GM21423 (cell line): ENCODE results near the gene STPG3.

ENCODE experiments used
- ATAC-seq: cut with Tn5 transposase; IDR thresholded peaks from one replicate; pipeline ENCODE4 v1.9.1; 2021; ENCODE audit warnings: mild to moderate bottlenecking, moderate library complexity; ENCODE audit not compliant: unreplicated experiment

Gene STPG3

GRCh38 chr9:137251194-137251461 lies at the start of gene STPG3:
STPG3 (plus strand) TSS chr9:137251286; CDS start chr9:137251287, 1 bp downstream.
- ATAC-seq: no peak

GRCh38 chr9:137202966-137203365 lies 48.1 kb upstream of the STPG3 start:
- ATAC-seq: no peak

DNA sequence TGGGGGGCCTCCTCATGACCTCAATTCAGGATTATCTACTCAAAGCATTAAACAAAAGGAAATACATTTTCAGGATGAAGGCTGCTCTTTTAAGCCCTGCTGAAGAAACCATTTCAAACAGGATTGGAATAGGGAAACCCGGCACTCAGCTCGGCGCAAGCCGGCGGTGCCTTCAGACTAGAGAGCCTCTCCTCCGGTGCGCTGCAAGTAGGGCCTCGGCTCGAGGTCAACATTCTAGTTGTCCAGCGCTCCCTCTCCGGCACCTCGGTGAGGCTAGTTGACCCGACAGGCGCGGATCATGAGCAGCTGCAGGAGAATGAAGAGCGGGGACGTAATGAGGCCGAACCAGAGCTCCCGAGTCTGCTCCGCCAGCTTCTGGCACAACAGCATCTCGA lies 46.4 kb upstream of the STPG3 start:
- ATAC-seq: no peak

DNA sequence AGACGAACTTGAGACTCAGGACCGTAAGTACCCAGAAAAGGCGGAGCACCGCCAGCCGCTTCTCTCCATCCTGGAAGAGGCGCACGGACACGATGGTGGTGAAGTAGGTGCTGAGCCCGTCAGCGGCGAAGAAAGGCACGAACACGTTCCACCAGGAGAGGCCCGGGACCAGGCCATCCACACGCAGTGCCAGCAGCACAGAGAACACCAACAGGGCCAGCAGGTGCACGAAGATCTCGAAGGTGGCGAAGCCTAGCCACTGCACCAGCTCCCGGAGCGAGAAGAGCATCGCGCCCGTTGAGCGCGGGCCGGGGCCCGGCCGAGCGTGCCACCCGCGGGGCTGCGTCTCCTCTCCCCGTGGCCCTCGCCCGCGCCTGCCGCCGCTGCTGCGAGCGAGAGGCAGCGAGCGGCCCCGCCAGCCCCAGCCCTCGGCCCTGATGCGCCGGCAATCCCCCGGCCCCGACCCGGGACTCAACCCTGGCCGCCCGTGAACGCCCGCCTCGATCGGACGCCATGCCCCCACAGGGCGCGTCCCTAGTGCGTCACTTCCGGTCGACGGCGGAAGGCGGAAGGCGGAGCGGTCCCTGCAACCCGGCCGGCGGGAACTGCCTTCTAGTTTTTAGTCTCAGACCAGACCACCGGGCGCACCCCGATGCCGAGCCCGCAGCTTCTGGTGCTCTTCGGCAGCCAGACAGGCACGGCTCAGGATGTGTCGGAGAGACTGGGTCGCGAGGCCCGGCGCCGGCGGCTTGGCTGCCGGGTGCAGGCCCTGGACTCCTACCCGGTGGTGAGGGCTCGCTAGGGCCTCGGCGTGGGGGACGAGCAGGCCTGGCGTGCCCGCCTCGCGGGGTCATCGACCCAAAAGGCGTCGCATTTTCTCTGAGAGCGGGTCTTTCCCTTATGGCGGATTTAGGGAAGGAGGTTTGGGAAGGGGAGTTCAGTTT lies 45.7 kb upstream of the STPG3 start, which contains the start of the genes NDOR1 and TMEM203:
NDOR1 (plus strand) TSS at position 575 of the 944 bp plus-strand sequence; CDS start at position 653, 78 bp downstream.
TMEM203 (minus strand) TSS at position 523 of the 944 bp plus-strand sequence; CDS start at position 289, 234 bp downstream.
- peak; percentile 39 for ATAC-seq

DNA sequence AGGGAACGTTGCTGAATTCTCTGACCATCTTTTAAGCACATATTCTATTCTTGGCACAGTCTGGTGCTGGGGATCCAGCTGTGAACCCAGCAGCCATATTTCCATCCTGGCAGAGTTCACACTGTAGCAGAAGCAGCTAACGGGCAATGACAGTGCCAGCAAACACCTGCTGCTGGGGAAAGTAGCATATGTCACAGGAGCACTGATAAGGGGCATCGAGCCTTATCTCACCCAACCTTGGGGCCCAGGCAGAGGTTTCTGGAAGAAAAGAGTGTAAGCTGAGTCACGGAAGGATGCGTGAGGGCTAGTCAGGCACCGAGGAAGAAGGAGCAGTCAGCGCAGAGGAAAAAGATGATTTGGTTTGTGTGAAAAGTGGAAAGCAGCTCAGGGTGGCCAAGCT lies 44.5 kb upstream of the STPG3 start:
- no peak for ATAC-seq

- ATAC-seq: no peak
These were observed 39.6 kb upstream of the STPG3 start for GRCh38 chr9:137211532-137211931.

GRCh38 chr9:137212520-137212919 lies 38.6 kb upstream of the STPG3 start:
- no peak for ATAC-seq

GRCh38 chr9:137213160-137214060 lies 37.7 kb upstream of the STPG3 start:
- ATAC-seq: no peak

- no peak for ATAC-seq
These were observed 36.5 kb upstream of the STPG3 start for GRCh38 chr9:137214620-137215019.

DNA sequence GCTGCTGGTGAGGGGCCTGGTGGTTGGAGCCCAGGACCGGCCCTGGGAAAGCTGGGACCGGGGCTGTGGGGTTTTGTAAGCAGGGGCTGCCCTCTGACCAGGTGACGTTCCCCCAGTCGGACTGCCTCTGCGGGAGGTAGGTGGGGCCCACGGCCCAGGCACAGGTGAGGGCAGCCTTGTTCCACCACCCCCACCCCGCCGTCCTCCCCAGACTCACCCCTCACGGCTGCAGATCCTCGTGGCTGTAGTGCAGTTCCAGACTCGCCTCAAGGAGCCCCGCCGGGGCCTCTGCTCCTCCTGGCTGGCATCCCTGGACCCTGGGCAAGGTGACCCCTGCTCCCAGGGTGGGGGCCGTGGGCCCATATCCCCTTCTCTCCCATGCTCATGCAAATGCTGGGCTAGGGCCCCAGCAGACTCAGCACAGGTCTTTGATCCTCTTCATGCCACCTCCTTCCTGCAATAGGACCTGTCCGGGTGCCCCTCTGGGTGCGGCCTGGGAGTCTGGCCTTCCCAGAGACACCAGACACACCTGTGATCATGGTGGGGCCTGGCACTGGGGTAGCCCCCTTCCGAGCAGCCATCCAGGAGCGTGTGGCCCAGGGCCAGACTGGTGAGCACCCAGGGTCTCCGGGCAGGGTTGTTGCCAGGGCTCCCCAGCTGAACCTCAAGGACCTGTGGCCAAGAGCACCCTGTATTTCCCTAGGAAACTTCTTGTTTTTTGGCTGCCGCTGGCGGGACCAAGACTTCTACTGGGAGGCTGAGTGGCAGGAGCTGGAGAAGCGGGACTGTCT lies 35.7 kb upstream of the STPG3 start:
- ATAC-seq: no peak

DNA sequence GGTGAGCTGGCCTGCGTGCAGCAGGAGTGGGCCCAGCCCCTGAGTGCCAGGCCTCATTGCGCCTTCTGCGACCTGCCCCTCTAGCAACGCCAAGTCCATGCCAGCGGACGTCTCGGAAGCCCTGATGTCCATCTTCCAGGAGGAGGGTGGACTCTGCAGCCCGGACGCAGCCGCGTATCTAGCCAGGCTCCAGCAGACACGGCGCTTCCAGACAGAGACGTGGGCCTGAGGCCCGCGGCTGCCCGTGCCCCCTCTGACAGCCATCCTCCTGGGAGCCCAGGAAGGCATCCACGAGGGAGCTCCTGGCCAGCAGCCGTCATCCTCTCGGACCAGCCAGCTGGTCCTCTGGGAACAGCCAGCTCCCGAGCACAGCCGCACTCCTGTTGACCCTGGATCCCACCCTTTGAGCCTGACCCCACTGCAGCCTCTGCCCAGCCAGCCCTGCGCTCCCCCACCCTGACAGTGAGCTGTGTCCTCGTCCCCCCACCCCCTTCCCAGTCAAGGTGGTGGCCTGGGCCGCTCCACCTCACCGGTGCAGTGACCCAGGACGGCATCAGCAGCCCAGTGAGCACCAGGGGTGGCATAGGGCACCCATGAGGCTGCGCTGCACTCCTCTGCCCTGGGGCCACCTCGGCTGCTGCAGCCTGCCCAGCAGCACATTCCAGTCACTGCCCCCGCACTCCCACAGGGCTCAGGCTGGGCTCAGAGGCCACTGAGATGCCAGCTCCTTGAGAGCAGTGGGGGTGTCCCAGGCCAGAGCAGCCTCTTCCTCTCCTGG lies 34.7 kb upstream of the STPG3 start:
- no peak for ATAC-seq

GRCh38 chr9:137217276-137218211 lies 33.5 kb upstream of the STPG3 start:
- ATAC-seq: no peak

DNA sequence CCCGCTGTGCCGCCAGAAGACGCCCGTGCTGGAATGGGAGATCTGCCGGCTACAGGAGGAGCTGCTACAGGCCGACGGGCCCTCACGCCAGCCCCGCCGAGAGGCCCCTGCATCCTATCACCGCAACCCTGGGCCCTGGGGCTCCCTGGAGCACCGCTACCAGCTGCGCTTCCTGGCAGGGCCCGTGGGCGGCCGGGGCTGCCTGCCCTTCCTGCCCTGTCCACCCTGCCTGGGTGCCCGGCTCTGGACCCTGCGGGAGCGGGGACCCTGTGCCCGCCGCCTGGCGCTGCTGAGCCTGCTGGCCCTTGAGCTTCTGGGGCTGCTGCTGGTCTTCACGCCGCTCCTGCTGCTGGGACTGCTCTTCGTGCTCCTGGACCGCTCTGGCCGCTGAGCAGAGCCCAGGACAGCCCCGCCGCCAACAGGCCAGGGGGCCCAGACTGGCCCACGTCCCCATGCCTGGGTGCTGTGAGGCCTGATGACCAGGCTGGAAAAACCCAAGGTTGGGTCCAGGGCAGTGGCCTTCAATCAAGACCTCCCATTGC lies 32.8 kb upstream of the STPG3 start:
- ATAC-seq: no peak

GRCh38 chr9:137218754-137219271 lies 32.3 kb upstream of the STPG3 start:
- no peak for ATAC-seq

DNA sequence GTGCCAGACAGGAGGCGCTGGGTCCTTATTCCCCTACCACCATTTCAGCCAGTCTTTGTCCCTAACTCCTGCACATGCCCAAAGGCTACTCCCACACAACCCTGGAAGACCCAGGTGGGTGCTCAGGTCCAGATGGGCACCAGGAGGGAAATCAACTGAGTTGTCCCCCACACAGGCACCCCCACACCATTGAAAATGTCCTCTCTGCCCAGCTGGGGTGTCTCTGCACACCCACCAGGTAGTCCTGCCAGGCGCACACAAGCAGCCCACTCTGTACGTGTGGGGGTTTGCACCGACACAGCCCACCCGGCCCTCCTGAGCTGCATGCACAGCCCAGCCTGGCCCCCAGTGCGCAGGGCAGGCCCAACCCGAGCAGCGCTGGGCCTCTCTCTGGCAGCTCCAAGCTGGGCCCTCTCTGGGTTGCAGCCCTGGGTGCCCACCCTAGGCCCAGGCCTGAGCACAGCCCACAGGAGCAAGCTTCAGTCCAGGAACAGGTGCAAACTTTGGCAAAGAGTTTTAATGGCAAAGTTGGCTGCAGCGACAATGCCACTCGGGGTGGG lies 31.2 kb upstream of the STPG3 start:
- ATAC-seq: no peak

DNA sequence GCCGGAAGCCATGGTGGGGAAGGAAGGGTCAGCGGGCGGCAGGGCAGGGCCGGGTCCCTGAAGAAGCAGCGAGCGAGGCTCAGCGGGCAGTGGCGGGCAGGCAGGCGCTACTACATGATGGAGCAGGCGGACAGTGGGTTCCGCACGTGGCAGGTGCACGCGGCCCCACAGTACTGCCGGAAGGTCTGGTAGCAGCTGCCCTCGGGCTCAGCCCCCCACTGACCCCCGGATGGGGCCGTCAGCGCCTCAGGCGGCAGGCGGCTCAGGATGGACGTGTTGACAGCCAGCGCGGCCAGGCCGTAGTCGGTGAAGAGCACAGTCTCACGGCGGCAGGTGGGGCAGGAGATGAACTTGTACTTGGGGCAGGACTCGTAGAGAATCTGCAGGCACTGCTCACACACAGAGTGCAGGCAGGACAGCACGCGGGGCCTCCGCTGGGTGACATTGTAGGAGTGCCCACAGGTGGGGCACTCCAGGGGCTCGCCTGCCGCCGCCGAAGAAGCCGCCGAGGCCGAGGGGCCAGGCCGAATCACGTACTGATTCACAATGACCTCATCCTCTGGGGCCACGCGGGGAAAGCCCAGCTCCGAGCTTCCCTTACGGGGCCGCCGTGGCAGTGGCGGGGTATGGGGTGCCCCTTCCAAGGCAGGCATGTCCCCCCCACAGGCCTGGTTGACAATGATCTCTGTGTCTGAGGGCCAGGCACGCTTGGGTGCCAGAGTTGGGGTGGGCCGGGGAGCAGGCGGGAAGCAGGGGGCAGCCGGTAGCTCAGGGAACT lies 30.6 kb upstream of the STPG3 start:
- ATAC-seq: no peak

DNA sequence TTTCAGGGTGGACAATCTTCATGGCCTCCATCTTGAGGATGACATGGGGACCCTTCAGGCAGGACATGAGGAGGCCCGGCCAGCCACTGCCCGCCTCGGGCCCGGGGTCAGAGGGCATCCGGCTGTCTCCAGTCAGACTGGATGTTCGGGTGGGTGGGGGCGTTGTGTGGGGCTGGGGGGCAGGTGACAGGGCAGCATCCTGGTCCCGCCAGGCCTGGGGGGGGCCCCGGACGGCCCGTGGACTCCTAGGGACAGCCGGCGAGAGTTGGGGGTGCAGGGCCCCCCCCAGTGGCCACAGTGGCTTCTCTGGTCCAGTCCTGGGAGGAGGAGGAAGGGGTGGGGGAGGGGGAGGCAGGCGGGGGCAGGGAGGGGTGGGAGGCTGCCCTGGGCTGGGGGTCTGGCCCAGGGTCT lies 30.0 kb upstream of the STPG3 start:
- no peak for ATAC-seq
